ENCODE results near the gene GLYATL3. TPM values are rescaled to one million over a fixed set of nuclear protein-coding genes. Genes with fewer than 3 reads are reported as not detected.
A peak's percentile ranks its signal among the peaks of the same experiment; 100 is the strongest.

GLYATL3 gene
- total RNA-seq, 4 donors from 2014 or later = not detected

DNA sequence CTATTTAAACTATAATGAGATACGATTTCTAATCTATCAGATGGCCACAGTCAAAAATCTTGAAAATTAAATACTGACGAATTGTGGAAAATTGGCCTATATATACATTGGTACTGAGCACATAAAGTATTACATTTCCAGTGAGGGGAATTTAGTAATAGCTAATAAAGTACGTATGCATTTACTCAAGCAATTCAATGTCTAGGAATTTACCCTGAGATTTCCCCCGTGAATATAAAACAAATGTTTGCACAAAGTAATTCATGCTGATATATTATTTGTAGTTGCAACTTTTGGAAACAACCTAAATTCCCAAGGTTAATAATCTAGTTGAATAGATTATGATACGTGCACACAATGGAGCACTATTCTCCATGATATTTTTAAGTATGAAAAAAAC, 36.1 kb downstream of the GLYATL3 start:
- TF ChIP-seq, protein P1, sequence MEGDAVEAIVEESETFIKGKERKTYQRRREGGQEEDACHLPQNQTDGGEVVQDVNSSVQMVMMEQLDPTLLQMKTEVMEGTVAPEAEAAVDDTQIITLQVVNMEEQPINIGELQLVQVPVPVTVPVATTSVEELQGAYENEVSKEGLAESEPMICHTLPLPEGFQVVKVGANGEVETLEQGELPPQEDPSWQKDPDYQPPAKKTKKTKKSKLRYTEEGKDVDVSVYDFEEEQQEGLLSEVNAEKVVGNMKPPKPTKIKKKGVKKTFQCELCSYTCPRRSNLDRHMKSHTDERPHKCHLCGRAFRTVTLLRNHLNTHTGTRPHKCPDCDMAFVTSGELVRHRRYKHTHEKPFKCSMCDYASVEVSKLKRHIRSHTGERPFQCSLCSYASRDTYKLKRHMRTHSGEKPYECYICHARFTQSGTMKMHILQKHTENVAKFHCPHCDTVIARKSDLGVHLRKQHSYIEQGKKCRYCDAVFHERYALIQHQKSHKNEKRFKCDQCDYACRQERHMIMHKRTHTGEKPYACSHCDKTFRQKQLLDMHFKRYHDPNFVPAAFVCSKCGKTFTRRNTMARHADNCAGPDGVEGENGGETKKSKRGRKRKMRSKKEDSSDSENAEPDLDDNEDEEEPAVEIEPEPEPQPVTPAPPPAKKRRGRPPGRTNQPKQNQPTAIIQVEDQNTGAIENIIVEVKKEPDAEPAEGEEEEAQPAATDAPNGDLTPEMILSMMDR (IDR thresholded peaks at IDR 0.05) = no peak
- DNase-seq (ENCODE audit: low spot score) = no peak
- no peak for ATAC-seq (ENCODE audit: low FRiP score)

DNA sequence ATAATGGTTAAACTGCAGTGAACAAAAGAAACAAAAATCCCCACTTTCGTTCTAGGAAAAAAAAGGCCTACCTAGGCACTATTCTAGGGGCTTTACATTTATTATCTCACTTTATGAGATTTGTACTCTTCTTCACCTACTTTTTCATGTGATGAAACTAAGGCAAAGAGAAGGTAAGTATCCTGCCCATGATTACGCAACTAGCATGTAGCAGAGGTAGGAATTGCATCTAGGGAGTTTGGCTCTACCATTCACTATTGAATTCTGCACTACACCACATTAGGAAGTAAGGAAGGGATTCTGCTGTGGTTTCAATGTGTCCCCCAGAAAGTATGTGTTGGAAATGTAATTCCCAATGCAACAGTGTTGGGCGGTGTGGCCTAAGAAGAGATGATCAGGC, 39.4 kb downstream of the GLYATL3 start:
- TF ChIP-seq, protein P1 (IDR thresholded peaks at IDR 0.05) = no peak
- no peak for DNase-seq (ENCODE audit: low spot score)
- ATAC-seq (ENCODE audit: low FRiP score) = no peak

DNA sequence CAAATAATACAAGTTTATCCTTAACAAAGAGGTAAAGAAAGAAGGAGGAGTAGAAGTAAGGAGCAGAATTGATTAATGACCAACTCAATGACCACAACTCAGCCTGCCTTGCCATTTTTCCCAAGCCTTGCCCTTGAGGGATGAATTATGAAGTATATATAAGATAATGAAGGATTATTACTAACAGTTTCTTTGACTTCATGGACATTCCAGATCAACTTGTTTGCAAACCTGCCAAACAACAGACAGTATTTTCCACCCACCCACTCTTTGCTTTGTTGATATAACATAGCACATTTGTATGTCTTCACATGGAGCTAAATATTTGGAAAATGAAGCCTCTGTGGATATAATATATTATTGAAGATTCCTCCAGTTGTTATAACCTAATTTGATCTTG, 40.9 kb downstream of the GLYATL3 start:
- DNase-seq (ENCODE audit: low spot score) = no peak
- TF ChIP-seq, protein P1 (IDR thresholded peaks at IDR 0.05) = no peak
- no peak for ATAC-seq (ENCODE audit: low FRiP score)

DNA sequence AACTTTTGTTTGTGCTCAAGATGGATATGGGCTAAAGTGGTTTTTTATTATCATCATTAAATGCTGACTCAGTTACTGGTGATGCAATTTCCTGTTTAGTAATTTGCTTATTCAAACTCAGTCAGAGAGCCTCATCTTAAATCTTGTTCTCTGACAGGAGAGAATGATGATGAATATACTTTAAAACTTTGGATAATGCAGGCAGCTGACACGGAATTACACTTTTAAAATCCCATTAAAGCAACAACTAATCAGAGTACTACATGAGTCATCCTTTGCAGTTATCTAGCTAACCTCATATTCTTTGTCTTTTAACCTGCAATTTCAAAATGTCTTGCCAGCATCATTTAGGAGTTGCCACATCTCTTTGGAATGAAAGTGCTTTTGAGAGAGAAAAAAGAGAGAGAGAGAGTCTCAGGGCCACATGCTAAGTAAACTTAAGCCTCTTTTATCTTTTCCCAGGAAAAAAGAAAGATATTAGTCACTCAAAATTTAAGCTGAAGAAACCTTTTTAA, 41.5 kb downstream of the GLYATL3 start:
- DNase-seq (ENCODE audit: low spot score) = no peak
- TF ChIP-seq, protein P1 (IDR thresholded peaks at IDR 0.05) = no peak
- peak; percentile 94 for ATAC-seq (ENCODE audit: low FRiP score)

DNA sequence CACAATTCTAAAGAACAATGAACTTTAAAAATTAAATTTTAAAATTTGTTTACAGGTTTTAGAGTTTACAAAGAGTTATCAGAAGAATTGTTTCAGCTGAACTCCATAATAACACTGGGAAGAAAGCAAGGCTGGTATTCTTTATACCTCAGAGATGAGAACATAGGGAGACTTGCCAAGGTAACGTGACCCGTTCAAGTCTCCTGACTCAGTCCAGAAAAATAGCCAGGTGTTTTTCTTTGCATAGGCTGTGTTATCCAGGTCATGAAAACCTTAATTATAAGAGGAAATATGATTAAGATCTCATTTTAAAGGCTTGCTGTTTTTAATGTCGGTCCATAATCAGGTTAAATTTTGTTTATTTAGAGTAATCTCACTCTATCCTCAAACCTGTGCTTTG, 42.2 kb downstream of the GLYATL3 start:
- DNase-seq (ENCODE audit: low spot score) (no peak), ATAC-seq (ENCODE audit: low FRiP score) (no peak)
- TF ChIP-seq, protein P1 (IDR thresholded peaks at IDR 0.05) = no peak

DNA sequence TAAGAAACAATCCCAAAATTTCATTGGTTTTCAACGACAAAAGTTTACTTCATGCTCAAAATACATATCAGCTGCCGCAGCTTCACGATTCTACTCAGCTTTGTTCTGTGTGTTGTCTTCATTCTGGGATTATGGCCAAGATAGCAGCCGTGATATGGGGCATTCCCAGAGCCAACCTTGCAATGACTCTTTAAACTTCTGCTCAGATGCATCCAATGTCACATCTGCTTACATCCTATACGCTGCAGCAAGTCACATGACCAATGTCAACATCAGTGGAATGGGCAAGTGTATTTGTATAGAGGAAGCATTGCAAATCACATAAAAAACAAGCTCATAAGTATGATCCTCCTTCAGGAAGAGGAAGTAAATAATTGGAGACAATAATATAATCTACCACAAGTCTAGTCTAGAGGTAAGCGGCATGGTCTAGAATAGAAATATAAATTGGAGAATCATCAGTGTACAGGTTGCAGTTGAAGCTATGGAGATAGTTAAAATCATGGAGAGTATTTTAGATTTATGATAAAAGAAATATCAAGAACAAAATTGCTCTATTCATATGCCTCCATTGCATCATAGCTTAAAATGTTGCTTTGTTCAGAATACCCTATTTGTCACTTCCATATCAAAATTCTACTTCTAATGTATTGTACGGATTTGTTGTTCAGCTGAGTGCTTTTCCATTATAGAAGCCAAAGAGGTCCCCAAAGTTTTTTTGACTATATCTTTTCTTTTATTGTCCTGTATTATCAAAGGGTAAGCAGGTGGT, 43.5 kb downstream of the GLYATL3 start:
- TF ChIP-seq, protein P1 (IDR thresholded peaks at IDR 0.05) = no peak
- ATAC-seq (ENCODE audit: low FRiP score) (no peak), DNase-seq (ENCODE audit: low spot score) (no peak)

DNA sequence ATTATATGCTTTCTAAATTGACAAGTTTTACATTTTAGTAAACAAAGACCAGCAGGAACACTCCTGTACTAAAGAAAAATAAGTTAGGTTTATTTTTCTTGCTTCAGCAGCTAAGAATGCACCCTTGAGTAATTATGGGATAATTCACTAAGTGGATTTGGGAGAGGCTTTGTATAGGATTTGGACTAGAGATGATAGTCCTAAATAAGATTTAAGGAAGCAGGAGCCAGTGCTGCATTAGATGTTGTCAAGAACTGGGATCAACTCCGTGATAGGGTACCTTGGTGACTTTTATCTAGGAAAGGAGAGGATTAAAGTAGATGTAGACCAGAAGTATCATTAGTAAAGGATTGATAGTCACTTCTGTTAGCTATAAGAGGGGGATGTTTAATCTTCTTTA, 46.6 kb downstream of the GLYATL3 start:
- no peak for ATAC-seq (ENCODE audit: low FRiP score)
- DNase-seq (ENCODE audit: low spot score) = no peak
- TF ChIP-seq, protein P1 (IDR thresholded peaks at IDR 0.05) = no peak
